Chondrocyte (in vitro differentiated cells): ENCODE measurements around the gene MTSS2. TPM values are rescaled to one million over a fixed set of nuclear protein-coding genes. Genes with fewer than 3 reads are reported as not detected.
A peak's percentile ranks its signal among the peaks of the same experiment; 100 is the strongest.

Experiments
- DNase-seq: peaks from one replicate; pipeline ENCODE4 v3.0.0; 2021; ENCODE audit warnings: mixed read lengths, low spot score
- H3K27ac Mint-ChIP-seq: one replicate; pipeline ENCODE4 v1.8.0; 2021; ENCODE audit warnings: mild to moderate bottlenecking, moderate library complexity, mixed read lengths; ENCODE audit not compliant: unreplicated experiment
- H3K27me3 Mint-ChIP-seq: 2 replicates; pipeline ENCODE4 v1.8.0; 2021; ENCODE audit warnings: low read depth, mixed read lengths
- H3K36me3 Mint-ChIP-seq: 2 replicates; pipeline ENCODE4 v1.8.0; 2021; ENCODE audit warnings: low read depth, mixed read lengths
- H3K4me1 Mint-ChIP-seq: 2 replicates; pipeline ENCODE4 v1.8.0; 2021; ENCODE audit warnings: low read depth, mild to moderate bottlenecking, mixed read lengths
- H3K4me3 Mint-ChIP-seq: one replicate; pipeline ENCODE4 v1.8.0; 2021; ENCODE audit warnings: mild to moderate bottlenecking, moderate library complexity, mixed read lengths; ENCODE audit not compliant: unreplicated experiment
- H3K9me3 Mint-ChIP-seq: 2 replicates; pipeline ENCODE4 v1.8.0; 2021; ENCODE audit warnings: low read depth, mixed read lengths
- total RNA-seq: library from RNA; stranded (reverse); gene quantifications from 3 replicates; pipeline ENCODE4 v1.2.1, GENCODE V29; 2021
- TF ChIP-seq, protein P1 (sequence below): fragments of 200-600 bp; sonication (generic); IDR thresholded peaks from 2 replicates; pipeline ENCODE4 v1.5.0; 2021; ENCODE audit warnings: antibody characterized with exemption, mild to moderate bottlenecking, moderate library complexity

The MTSS2 gene
- total RNA-seq, 1 donor from 2014 or later = 296 TPM

DNA sequence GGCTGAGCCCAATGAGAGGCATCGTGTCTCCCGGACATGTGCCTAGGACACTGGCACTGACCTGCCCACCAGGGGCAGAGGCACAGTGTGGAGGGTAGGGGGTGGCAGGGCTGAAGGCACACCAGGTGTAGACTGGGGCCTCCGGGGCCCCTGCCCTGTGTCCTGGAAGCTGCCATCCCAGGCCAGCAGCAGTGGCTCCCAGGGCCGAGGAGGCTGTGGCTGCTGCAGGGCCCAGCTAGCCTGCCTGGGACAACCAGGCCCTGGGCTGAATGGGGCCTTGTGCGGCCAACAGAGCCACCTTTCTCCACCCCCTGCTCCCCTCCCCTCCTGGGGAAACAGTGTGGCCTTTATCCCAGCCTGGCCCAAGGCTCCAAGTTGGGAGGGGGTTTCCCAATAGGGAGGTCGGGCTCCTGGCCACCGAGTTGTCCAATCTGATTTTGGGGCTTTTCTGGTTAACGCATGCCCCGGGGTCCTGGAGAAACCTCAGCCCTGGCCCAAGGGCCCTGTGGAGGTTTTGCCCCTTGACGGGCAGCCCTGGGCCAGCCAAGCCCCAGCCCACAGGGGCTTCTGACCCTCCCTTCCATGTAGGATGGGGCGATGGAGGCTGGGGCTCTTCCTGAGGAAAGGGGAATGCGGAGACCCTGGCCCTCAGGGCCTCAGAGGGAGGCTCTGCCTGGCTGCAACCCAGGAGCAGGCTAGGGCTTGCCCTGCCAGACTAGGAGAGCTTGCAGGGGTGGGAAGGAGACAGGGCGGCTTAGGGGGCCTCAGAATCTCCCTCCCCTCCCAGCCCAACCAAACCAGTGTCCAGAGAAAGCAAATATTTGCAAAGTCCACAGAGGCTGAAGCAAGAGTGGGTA, 4.2 kb downstream of the MTSS2 start:
- Mint-ChIP-seq H3K27me3 (no peaks in the 10 kb centered on the region), H3K36me3 (peaks cover 12% of the 10 kb centered on the region), H3K4me1 (peaks cover 49% of the 10 kb centered on the region), H3K4me3 (peak overlapping the region; percentile 82), H3K27ac (peak overlapping the region; percentile 86), H3K9me3 (no peaks in the 10 kb centered on the region)
- TF ChIP-seq, protein P1, sequence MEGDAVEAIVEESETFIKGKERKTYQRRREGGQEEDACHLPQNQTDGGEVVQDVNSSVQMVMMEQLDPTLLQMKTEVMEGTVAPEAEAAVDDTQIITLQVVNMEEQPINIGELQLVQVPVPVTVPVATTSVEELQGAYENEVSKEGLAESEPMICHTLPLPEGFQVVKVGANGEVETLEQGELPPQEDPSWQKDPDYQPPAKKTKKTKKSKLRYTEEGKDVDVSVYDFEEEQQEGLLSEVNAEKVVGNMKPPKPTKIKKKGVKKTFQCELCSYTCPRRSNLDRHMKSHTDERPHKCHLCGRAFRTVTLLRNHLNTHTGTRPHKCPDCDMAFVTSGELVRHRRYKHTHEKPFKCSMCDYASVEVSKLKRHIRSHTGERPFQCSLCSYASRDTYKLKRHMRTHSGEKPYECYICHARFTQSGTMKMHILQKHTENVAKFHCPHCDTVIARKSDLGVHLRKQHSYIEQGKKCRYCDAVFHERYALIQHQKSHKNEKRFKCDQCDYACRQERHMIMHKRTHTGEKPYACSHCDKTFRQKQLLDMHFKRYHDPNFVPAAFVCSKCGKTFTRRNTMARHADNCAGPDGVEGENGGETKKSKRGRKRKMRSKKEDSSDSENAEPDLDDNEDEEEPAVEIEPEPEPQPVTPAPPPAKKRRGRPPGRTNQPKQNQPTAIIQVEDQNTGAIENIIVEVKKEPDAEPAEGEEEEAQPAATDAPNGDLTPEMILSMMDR = peak; percentile 7
- peak; percentile 91 for DNase-seq

DNA sequence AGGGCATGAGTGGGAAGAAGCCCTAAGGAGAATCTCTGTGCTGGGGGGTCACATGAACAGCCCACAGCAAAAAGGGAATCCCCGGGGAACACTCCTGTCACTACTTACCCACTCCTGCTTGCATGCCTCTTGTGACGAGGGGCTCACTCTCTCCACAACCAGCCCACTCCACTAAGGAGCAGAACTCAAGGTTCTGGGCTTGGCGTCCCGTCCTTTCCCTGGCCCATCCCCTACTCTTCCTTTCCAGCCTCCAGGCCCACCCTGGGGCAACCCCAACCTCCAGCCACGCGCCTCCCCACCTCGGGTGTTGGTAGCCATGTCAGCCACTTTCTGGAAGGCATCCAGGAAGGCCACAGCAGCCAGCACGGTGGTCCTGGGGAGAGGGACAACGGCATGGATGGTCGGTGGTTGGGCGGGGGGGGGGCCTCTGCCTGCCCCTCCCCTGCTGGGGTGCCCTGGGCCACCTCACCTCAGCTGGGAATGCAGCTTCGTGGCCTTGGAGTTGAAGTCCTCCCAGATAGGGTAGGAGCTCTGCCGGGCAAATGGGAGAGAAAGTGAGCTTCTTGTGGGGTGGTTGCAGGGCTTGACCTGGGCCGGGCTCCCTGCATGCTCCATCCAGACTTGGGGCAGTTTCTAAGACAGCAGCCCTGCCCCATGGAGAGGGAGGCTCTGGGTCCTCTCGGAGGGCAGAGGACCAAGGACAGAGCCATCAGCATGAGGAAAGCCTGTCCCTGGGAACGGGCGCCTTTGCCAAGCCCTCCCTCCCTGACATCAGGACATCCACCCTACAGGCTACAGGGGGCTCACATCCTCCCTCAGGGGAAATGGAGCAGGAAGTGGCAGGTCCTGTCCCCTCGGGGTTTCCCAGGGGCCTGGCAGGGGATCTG, 5.1 kb downstream of the MTSS2 start:
- Mint-ChIP-seq H3K27ac (peak overlapping the region; percentile 86), H3K36me3 (peaks cover 19% of the 10 kb centered on the region), H3K4me1 (peaks cover 45% of the 10 kb centered on the region), H3K27me3 (no peaks in the 10 kb centered on the region), H3K9me3 (no peaks in the 10 kb centered on the region), H3K4me3 (peak overlapping the region; percentile 4)
- DNase-seq = peak; percentile 68
- TF ChIP-seq, protein P1 = no peak

DNA sequence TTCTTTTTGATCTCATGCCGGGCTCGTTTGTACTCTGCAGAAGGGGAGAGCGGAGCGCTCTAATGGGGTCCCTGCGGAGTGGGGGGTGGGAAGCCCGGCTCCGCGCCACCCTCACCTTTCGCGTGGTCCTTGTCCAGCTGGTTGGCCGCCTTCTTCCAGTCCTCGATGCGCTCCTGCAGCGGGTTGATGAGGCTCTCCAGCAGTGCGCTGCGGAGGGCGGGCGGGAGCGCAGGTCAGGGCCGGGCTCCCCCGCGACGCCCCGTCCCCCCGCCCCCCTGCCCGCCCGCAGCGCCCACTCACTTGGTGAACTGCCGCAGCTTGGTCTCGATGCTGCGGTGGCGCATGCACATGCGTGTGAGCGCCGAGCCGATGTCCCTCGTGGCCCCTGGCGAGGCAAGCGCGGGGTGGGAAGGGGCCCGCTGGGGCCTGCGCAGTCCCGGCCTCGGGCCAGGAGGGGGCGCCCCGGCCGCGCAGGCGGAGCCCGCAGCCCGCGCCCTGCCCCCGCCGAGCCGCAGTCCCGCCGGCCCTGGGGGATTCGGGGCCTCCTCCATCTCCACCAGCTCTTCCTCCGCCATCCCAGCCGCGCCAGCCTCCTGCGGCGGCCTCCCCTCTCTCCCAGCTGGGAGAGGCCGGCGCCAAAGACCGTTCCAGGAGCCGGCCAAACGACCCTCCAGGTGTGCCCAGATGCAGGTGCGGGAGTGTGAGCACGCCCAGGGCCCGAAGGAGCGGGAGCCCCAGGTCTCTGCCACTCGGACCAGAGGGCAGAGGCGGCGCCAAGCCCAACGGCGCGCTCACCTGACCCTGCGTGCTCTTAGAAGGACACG, 6.0 kb downstream of the MTSS2 start:
- Mint-ChIP-seq H3K9me3 (no peaks in the 10 kb centered on the region), H3K27ac (no peak overlapping the region), H3K27me3 (no peaks in the 10 kb centered on the region), H3K36me3 (peaks cover 22% of the 10 kb centered on the region), H3K4me3 (no peak overlapping the region), H3K4me1 (peaks cover 45% of the 10 kb centered on the region)
- TF ChIP-seq, protein P1 = peak; percentile 75
- peak; percentile 91 for DNase-seq

DNA sequence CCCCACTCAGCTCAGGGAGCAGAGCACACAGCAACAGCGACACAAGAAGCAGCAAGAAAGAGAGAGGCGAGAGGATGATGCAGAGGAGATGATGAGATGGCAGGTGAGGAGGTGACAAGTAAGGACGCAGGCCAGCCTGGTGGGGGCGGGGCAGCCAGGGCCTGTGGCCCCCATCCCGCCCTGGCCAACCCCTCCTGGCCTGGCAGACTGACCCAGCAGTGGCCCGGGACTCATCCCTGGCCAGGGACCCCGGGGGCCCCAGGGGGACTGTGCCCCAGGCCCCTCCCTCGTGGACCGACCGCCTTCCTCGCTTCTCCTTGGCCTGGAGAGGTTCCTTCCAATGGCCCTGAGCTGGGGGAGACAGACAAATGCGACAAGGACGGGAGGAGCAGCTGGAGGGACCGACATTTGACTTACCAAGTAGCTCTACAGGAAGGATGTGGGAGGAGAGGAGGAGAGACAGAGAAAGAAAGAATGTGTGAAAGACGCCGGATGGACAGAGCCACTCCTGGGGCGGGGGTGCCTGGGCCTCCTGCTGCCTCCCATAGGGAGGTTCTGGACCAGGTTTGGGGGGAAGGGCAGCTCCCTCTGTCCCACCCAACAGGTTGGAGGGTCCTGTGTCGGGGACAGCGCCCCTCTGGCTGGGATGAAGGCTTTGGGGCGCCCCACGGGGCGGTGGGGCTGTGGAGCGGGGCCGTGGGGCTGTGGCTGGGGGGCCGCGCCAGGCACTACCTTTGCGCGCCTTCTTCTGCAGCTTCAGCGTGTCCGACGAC, 6.8 kb downstream of the MTSS2 start:
- Mint-ChIP-seq H3K27me3 (no peaks in the 10 kb centered on the region), H3K4me1 (peaks cover 45% of the 10 kb centered on the region), H3K9me3 (no peaks in the 10 kb centered on the region), H3K27ac (no peak overlapping the region), H3K4me3 (no peak overlapping the region), H3K36me3 (peaks cover 27% of the 10 kb centered on the region)
- DNase-seq = no peak
- TF ChIP-seq, protein P1 = no peak
